Measurements from ENCODE around the gene NRM.

NRM gene

GRCh38 chr6:30720738-30721197 lies 30.0 kb upstream of the NRM start:
- no peak for TF ChIP-seq CTCF (IDR thresholded peaks at IDR 0.05)

- no peak for TF ChIP-seq CTCF (IDR thresholded peaks at IDR 0.05)
Measured at GRCh38 chr6:30719791-30720737, 29.3 kb upstream of the NRM start, which contains the start of gene TUBB. TUBB (plus strand) TSS chr6:30720352; CDS start chr6:30720507, 155 bp downstream.

GRCh38 chr6:30719356-30719755 lies 28.6 kb upstream of the NRM start:
- no peak for TF ChIP-seq CTCF (IDR thresholded peaks at IDR 0.05)

GRCh38 chr6:30717129-30717844 lies 26.5 kb upstream of the NRM start, which contains the start of gene MDC1:
MDC1 (minus strand) TSS chr6:30717281; CDS start chr6:30715175, 2,106 bp downstream.
- TF ChIP-seq CTCF (IDR thresholded peaks at IDR 0.05), result no peak

- no peak for TF ChIP-seq CTCF (IDR thresholded peaks at IDR 0.05)
Measured at GRCh38 chr6:30716879-30717128, 26.0 kb upstream of the NRM start.

- no peak for TF ChIP-seq CTCF (IDR thresholded peaks at IDR 0.05)
Measured at GRCh38 chr6:30714263-30714662, 23.5 kb upstream of the NRM start.

- TF ChIP-seq CTCF (IDR thresholded peaks at IDR 0.05), result no peak
Measured at GRCh38 chr6:30712441-30712945, 21.7 kb upstream of the NRM start.
